ENCODE data around the gene GJA5. TPM values are rescaled to one million over a fixed set of nuclear protein-coding genes. Genes with fewer than 3 reads are reported as not detected.

Gene GJA5
- total and polyA plus RNA-seq, 5 donors = 57.1 to 264 (median 133) TPM

GRCh38 chr1:147762233-147763024 lies 2.0 kb upstream of the GJA5 start:
- Histone ChIP-seq H3K4me3 (ENCODE audit: low read length) (no peak overlapping the region), H3K27me3 (ENCODE audit: control insufficient read depth, insufficient read depth) (no peaks in the 10 kb centered on the region), H3K4me1 (ENCODE audit: control insufficient read depth, insufficient read depth, low read length) (peaks cover 30% of the 10 kb centered on the region), H3K9me3 (ENCODE audit: control insufficient read depth, low read length) (no peaks in the 10 kb centered on the region), H3K27ac (ENCODE audit: low read length) (peak overlapping the region; percentile 85)
- 6% methylated on average over 3 of the region's 3 CpGs for WGBS
- intact Hi-C loops (cut with DNase I) = no loop called here
- peak; percentile 17 to 62 for ATAC-seq
- no peak for DNase-seq

GRCh38 chr1:147758379-147759100 lies 1.9 kb downstream of the GJA5 start:
- DNase-seq (no peak), ATAC-seq (no peak)
- peaks cover 33% of the 10 kb centered on the region for H3K4me1 ChIP-seq (ENCODE audit: control insufficient read depth, insufficient read depth, low read length)
- peak overlapping the region; percentile 51 for H3K27ac ChIP-seq (ENCODE audit: low read length)
- no peak overlapping the region for H3K4me3 ChIP-seq (ENCODE audit: low read length)
- intact Hi-C loops (cut with DNase I) = no loop called here
- WGBS = 80% methylated on average over 24 of the region's 24 CpGs
- no peaks in the 10 kb centered on the region for H3K27me3 ChIP-seq (ENCODE audit: control insufficient read depth, insufficient read depth)
- no peaks in the 10 kb centered on the region for H3K9me3 ChIP-seq (ENCODE audit: control insufficient read depth, low read length)

DNA sequence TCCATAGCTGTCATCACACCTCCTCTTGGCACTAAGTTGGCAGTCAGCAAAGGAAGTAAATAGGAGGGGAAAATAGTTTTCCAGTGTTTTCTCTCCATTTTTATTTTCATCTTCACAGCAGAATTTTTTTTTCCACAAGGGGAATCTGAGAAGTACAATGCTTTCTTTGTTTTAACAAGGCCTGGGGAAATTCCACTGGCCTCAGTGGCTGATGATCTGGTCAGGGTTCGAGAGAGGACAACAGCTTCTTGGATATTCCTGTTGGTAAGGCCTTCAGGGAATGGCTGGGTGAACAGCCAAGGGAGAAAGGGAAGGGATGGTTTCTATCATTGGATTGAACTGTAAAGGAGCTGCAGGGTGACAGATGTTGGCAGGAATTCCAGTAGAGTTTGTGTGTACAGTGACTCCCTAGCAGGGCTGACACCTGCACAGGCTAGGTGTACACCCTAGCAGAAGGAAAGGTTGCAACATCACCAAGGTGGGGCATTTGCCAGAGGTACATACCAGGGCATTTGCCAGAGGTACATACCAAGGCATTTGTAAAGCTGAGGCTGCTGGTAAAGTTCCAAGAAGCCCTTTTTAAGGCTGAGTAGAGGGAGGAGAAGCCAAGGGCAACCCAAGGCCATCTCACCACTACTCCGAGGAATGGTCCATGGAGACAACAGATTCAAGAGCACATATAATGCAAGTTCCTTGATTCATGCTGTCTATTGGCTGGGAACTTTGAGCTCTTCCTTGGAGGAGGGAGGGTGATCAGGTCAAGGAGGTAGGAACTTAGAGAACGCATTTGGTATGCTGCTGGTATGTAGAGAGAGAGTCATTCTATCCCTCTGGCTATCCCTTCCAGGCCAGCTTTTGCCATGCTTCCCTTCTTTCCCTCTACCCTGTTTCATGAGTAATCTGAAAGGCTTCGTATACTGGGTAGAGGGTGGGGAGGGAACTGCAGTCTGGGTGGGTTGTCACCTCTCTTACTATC lies 3.1 kb downstream of the GJA5 start:
- intact Hi-C loops (cut with DNase I) = no loop called here
- H3K4me3 ChIP-seq (ENCODE audit: low read length) = no peak overlapping the region
- peak overlapping the region; percentile 53 for H3K27ac ChIP-seq (ENCODE audit: low read length)
- peaks cover 34% of the 10 kb centered on the region for H3K4me1 ChIP-seq (ENCODE audit: control insufficient read depth, insufficient read depth, low read length)
- no peak for DNase-seq
- 46% methylated on average over 4 of the region's 4 CpGs for WGBS
- peak in 1 of 2 donors; percentile 22 for ATAC-seq
- H3K9me3 ChIP-seq (ENCODE audit: control insufficient read depth, low read length) = no peaks in the 10 kb centered on the region
- H3K27me3 ChIP-seq (ENCODE audit: control insufficient read depth, insufficient read depth) = no peaks in the 10 kb centered on the region

DNA sequence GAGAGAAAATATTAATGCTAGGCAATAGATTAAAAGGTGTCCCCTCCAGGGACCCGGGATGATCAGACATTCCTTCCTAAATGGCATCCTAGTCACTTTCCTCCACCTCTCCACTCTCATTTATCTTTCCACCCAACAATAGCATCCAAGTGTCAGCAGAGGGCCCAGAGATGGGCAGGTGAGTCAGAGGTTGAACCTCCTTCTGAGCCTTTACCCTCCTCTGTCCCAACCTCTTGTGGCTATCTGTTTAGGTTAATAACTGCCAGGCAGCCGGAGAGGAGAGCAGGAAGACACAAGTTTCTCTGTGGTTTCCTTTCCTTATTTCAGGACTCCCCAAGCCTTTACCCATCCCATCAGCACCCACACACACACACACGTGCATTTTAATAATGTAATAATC lies 4.1 kb downstream of the GJA5 start:
- H3K27me3 ChIP-seq (ENCODE audit: control insufficient read depth, insufficient read depth) = no peaks in the 10 kb centered on the region
- no peaks in the 10 kb centered on the region for H3K9me3 ChIP-seq (ENCODE audit: control insufficient read depth, low read length)
- peaks cover 30% of the 10 kb centered on the region for H3K4me1 ChIP-seq (ENCODE audit: control insufficient read depth, insufficient read depth, low read length)
- intact Hi-C loops (cut with DNase I) = no loop called here
- no peak for ATAC-seq
- H3K4me3 ChIP-seq (ENCODE audit: low read length) = no peak overlapping the region
- WGBS = 52% methylated on average over 3 of the region's 3 CpGs
- H3K27ac ChIP-seq (ENCODE audit: low read length) = peak overlapping the region; percentile 17
- DNase-seq = no peak

DNA sequence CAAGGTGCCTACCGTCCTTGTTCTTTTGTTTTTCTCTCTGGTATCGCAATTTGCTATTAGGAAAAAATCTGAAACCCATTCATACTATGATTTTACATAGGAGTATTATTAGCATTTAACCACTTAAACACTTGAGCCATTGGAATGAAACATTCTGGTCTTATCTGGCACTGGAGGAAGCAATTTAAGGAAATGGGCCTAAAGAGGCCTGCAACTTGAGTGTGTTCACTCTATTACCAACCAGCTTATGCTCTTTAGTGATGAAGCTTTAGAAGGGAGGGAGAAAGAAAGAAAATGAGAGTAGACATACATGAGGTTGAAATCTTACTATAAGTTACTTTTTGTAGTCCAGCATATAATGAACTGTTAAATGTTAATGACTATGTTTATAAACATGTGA lies 5.7 kb downstream of the GJA5 start:
- no peaks in the 10 kb centered on the region for H3K9me3 ChIP-seq (ENCODE audit: control insufficient read depth, low read length)
- no peaks in the 10 kb centered on the region for H3K27me3 ChIP-seq (ENCODE audit: control insufficient read depth, insufficient read depth)
- peaks cover 20% of the 10 kb centered on the region for H3K4me1 ChIP-seq (ENCODE audit: control insufficient read depth, insufficient read depth, low read length)
- DNase-seq (no peak), ATAC-seq (no peak)
- 78% methylated on average over 2 of the region's 2 CpGs for whole genome bisulfite sequencing
- no peak overlapping the region for H3K4me3 ChIP-seq (ENCODE audit: low read length)
- no peak overlapping the region for H3K27ac ChIP-seq (ENCODE audit: low read length)
- intact Hi-C loops (cut with DNase I) = no loop called here

GRCh38 chr1:147753081-147753480 lies 7.3 kb downstream of the GJA5 start:
- H3K4me3 ChIP-seq (ENCODE audit: low read length) = no peak overlapping the region
- H3K27ac ChIP-seq (ENCODE audit: low read length) = no peak overlapping the region
- no peaks in the 10 kb centered on the region for H3K9me3 ChIP-seq (ENCODE audit: control insufficient read depth, low read length)
- H3K4me1 ChIP-seq (ENCODE audit: control insufficient read depth, insufficient read depth, low read length) = peaks cover 14% of the 10 kb centered on the region
- intact Hi-C loops (cut with DNase I) = no loop called here
- WGBS = 49% methylated on average over 3 of the region's 3 CpGs
- ATAC-seq = peak; percentile 12 to 55
- H3K27me3 ChIP-seq (ENCODE audit: control insufficient read depth, insufficient read depth) = no peaks in the 10 kb centered on the region
- DNase-seq = no peak

- no peak for ATAC-seq
- WGBS = 68% methylated on average over 7 of the region's 7 CpGs
Measured at GRCh38 chr1:147752511-147752910, 7.9 kb downstream of the GJA5 start.

DNA sequence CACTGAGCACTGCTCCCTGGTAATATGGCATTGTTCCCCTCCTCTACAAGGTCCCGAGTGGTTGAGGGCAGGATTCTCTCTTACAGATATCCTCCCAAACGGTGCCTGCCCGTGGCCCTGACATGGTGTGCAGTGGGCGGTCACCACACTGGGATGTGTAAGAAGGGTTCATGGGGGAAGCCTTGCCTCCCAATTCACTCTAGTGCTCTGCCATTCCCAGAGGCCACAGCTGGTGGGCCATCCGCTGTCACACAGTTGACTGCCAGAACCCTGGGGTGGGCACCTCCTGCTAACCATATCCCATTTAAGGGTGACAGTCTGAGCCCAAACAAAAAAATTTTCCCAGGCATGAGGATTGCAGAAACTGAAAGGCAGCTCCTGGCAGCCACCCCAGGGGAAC lies 9.1 kb downstream of the GJA5 start:
- intact Hi-C loops (cut with DNase I) = no loop called here
- WGBS = 77% methylated on average over 5 of the region's 5 CpGs
- ATAC-seq (no peak), DNase-seq (no peak)
- Histone ChIP-seq H3K9me3 (ENCODE audit: control insufficient read depth, low read length) (no peaks in the 10 kb centered on the region), H3K27ac (ENCODE audit: low read length) (no peak overlapping the region), H3K4me1 (ENCODE audit: control insufficient read depth, insufficient read depth, low read length) (peaks cover 5% of the 10 kb centered on the region), H3K4me3 (ENCODE audit: low read length) (no peak overlapping the region), H3K27me3 (ENCODE audit: control insufficient read depth, insufficient read depth) (no peaks in the 10 kb centered on the region)

More at GRCh38 chr1:147752511-147752910, 7.9 kb downstream of the GJA5 start:
- Histone ChIP-seq H3K27ac (ENCODE audit: low read length) (no peak overlapping the region), H3K4me1 (ENCODE audit: control insufficient read depth, insufficient read depth, low read length) (peaks cover 11% of the 10 kb centered on the region), H3K9me3 (ENCODE audit: control insufficient read depth, low read length) (no peaks in the 10 kb centered on the region), H3K4me3 (ENCODE audit: low read length) (no peak overlapping the region), H3K27me3 (ENCODE audit: control insufficient read depth, insufficient read depth) (no peaks in the 10 kb centered on the region)
- intact Hi-C loops (cut with DNase I) = no loop called here
- DNase-seq = no peak

DNA sequence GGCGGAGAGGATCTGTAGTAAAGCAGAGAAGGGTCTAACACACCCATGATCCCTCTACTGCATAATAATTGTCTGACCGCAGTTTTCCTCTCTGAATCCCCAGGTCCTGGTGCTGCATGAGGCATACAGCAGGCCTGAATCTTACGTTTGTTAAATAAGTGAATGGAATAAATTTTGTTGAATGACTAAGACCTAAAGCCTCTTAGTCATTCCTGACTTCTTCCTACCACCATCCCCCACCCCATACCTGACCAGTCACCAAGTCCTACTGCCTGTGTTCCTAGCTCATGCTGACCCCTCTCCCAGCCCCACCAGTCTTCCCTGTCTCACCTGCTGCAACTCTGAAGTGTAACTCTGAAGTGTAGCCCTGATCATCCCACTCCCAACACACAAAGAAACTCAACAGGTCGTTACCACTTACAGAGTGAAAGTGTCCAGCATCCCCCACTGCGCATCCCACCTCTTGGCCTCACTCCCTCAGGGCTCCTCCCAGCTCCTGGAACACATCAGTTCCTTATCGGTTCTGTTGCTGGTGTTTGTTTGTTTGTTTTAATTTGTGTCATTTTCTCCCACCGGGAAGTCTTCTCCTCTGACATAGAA lies 9.7 kb downstream of the GJA5 start:
- intact Hi-C loops (cut with DNase I) = no loop called here
- no peak for ATAC-seq
- 69% methylated on average over 7 of the region's 7 CpGs for WGBS
- DNase-seq = no peak
- Histone ChIP-seq H3K9me3 (ENCODE audit: control insufficient read depth, low read length) (no peaks in the 10 kb centered on the region), H3K4me3 (ENCODE audit: low read length) (no peak overlapping the region), H3K27me3 (ENCODE audit: control insufficient read depth, insufficient read depth) (no peaks in the 10 kb centered on the region), H3K4me1 (ENCODE audit: control insufficient read depth, insufficient read depth, low read length) (peaks cover 3% of the 10 kb centered on the region), H3K27ac (ENCODE audit: low read length) (peak overlapping the region; percentile 7)

DNA sequence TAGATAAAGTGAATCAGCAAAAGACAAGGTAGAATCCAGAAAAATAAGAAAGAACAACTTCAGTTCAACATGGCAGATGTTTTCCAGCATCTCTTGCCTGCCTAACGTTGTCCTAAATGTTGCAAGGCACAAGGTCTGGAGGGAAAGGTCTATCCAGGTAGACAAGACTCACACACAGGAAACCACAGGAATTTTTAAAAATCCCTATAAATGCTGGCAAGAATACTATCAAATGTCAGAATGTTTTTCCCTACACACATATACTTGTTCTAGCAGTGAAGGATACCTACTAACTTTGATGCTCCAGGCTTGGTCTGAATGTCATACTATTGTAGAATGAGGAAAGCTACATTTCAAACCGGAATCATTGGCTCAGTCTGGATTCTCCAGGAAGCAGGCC lies 10.6 kb downstream of the GJA5 start:
- peak overlapping the region; percentile 48 for H3K27ac ChIP-seq (ENCODE audit: low read length)

More for the DNA sequence above, 10.6 kb downstream of the GJA5 start:
- ATAC-seq (no peak), DNase-seq (no peak)
- no peak overlapping the region for H3K4me3 ChIP-seq (ENCODE audit: low read length)
- WGBS = 85% methylated on average over 2 of the region's 2 CpGs
- intact Hi-C loops (cut with DNase I) = no loop called here
- no peaks in the 10 kb centered on the region for H3K27me3 ChIP-seq (ENCODE audit: control insufficient read depth, insufficient read depth)
- peaks cover 3% of the 10 kb centered on the region for H3K4me1 ChIP-seq (ENCODE audit: control insufficient read depth, insufficient read depth, low read length)
- H3K9me3 ChIP-seq (ENCODE audit: control insufficient read depth, low read length) = no peaks in the 10 kb centered on the region

Measured in right cardiac atrium (tissue), 5 donors.